HepG2 (cell line): Measurements from ENCODE around the gene NLRP4. TPM values are rescaled to one million over a fixed set of nuclear protein-coding genes. Genes with fewer than 3 reads are reported as not detected.

Experiments
- ATAC-seq: fragments of 200-7000 bp; cut with Tn5 transposase; 3 replicates; pipeline ENCODE4 v1.9.1; 2020; ENCODE audit warnings: mild to moderate bottlenecking, moderate library complexity
- BruUV-seq: library from RNA; stranded (reverse); fragments of 400-500 nt; replicated peaks from 2 replicates; lab custom pipeline; 2021; lab: Mats Ljungman, UMichigan
- CTCF ChIA-PET: fragments of 300-600 bp; formaldehyde crosslinking; extraction: SDS; loops from one replicate; lab custom pipeline; 2021; ENCODE audit warnings: low total read pairs, inconsistent platforms, low intra/inter-chr PET ratio; lab: Yijun Ruan, JAX
- POLR2A ChIA-PET: fragments of 350-600 bp; sonication (Branson Sonifier 250); formaldehyde crosslinking; loops from one replicate; lab custom pipeline; 2020; ENCODE audit warnings: antibody characterized with exemption, inconsistent platforms; lab: Yijun Ruan, JAX
- DNase-seq: peaks from one replicate; pipeline ENCODE4 v3.0.0-alpha.2; 2015; ENCODE audit warnings: low spot score
- FAIRE-seq: peaks from 3 replicates; lab custom pipeline; 2011; peaks lifted over from hg19 to GRCh38; lab: Jason Lieb, UNC
- H2AFZ ChIP-seq: one replicate; pipeline ENCODE4 v1.6.1; 2011; ENCODE audit warnings: low read length, inconsistent platforms
- H3K27ac ChIP-seq: fragments of 300-600 bp; 3 replicates; pipeline ENCODE4 v1.8.0; 2011; ENCODE audit warnings: mixed run types, mild to moderate bottlenecking, mixed read lengths, low read length, inconsistent platforms; ENCODE audit not compliant: insufficient read depth; ENCODE audit errors: extremely low read length
- H3K27me3 ChIP-seq, 2 experiments: fragments of 200-600 bp in 1 of 2; 2 replicates in 1 of 2; 3 replicates in 1 of 2; pipeline versions ENCODE4 v1.6.0 to v1.8.0; 2011; ENCODE audit warnings: low read length in 2 of 2, mild to moderate bottlenecking in 2 of 2, moderate library complexity in 2 of 2, inconsistent platforms in 1 of 2; ENCODE audit not compliant: insufficient read depth in 2 of 2, control insufficient read depth in 1 of 2
- H3K36me3 ChIP-seq, 2 experiments: fragments of 200-600 bp in 1 of 2; replicated peaks in 1 of 2; 2 replicates in 1 of 2; 3 replicates in 1 of 2; pipeline versions ENCODE4 v1.5.1 to v1.8.0; 2011; ENCODE audit warnings: low read length in 2 of 2, inconsistent platforms in 1 of 2; ENCODE audit not compliant: insufficient read depth in 2 of 2, control insufficient read depth in 1 of 2
- H3K4me1 ChIP-seq: 2 replicates; pipeline ENCODE4 v1.5.1; 2012; ENCODE audit warnings: low read length, inconsistent platforms; ENCODE audit not compliant: insufficient read depth
- H3K4me2 ChIP-seq: 2 replicates; pipeline ENCODE4 v1.6.0; 2011; ENCODE audit warnings: low read depth, low read length, inconsistent platforms
- H3K4me3 ChIP-seq, 3 experiments: fragments of 200-600 bp in 1 of 3; sonication (generic), shearing (Covaris generic) in 1 of 3; replicated peaks in 1 of 3; 2 replicates each; pipeline ENCODE4 v1.5.1; 2011 to 2016; ENCODE audit warnings: low read length in 3 of 3, inconsistent platforms in 2 of 3, low read depth in 2 of 3, mild to moderate bottlenecking in 2 of 3, control low read depth in 1 of 3, mixed read lengths in 1 of 3; ENCODE audit not compliant: insufficient read depth in 1 of 3
- H3K79me2 ChIP-seq: one replicate; pipeline ENCODE4 v1.6.1; 2011; ENCODE audit warnings: low read length, inconsistent platforms; ENCODE audit not compliant: insufficient read depth
- H3K9ac ChIP-seq: 2 replicates; pipeline ENCODE4 v1.6.0; 2011; ENCODE audit warnings: mild to moderate bottlenecking, low read depth, low read length, inconsistent platforms; ENCODE audit not compliant: insufficient read depth
- H3K9me3 ChIP-seq: 2 replicates; pipeline ENCODE4 v1.5.1; 2012; ENCODE audit warnings: mild to moderate bottlenecking, low read length
- H4K20me1 ChIP-seq: 2 replicates; pipeline ENCODE4 v1.6.0; 2011; ENCODE audit warnings: inconsistent platforms, mild to moderate bottlenecking, low read length, moderate library complexity; ENCODE audit not compliant: insufficient read depth
- MAFG ChIP-seq: sonication (generic); formaldehyde crosslinking; IDR thresholded peaks from 2 replicates; pipeline ENCODE4 v1.5.1; 2020; ENCODE audit warnings: mild to moderate bottlenecking, missing genetic modification reagents
- NFE2L1 ChIP-seq: sonication (generic); formaldehyde crosslinking; IDR thresholded peaks from 2 replicates; pipeline ENCODE4 v1.4.0; 2020; ENCODE audit warnings: missing genetic modification reagents, mild to moderate bottlenecking, borderline replicate concordance
- ZHX1 ChIP-seq: sonication (generic); formaldehyde crosslinking; IDR thresholded peaks from 2 replicates; pipeline ENCODE4 v1.8.1; 2022; ENCODE audit warnings: low read depth, mild to moderate bottlenecking, missing genetic modification reagents
- ZNF326 ChIP-seq: sonication (generic); formaldehyde crosslinking; IDR thresholded peaks from 2 replicates; pipeline ENCODE4 v1.4.0; 2020; ENCODE audit warnings: missing genetic modification reagents, borderline replicate concordance
- ZNF430 ChIP-seq: sonication (generic); formaldehyde crosslinking; IDR thresholded peaks from 2 replicates; pipeline ENCODE4 v1.9.0; 2021; ENCODE audit warnings: mild to moderate bottlenecking, missing genetic modification reagents
- ZNF574 ChIP-seq: sonication (generic); formaldehyde crosslinking; IDR thresholded peaks from 2 replicates; pipeline ENCODE4 v1.4.0; 2020; ENCODE audit warnings: missing genetic modification reagents
- WGBS: methylation state at CpG from one replicate; pipeline ENCODE4 v1.1.6; 2017; ENCODE audit warnings: low lambda C conversion rate; 5-methylcytosine and 5-hydroxymethylcytosine counted together
- in situ Hi-C: cut with HindIII; loops from 2 replicates; pipeline ENCODE4 v1.10.0; 2017; ENCODE audit warnings: low pct_unique_long_range_greater_than_20kb; ENCODE audit not compliant: extremely low pct_ligation_motif_present
- intact Hi-C: fragments of 100-400 bp; cut with micrococcal nuclease; formaldehyde crosslinking; loops from one replicate; pipeline ENCODE4 v1.10.0; 2022; ENCODE audit not compliant: unreplicated experiment
- polyA plus RNA-seq, 8 experiments: library from polyadenylated mRNA; depleted of rRNA in 3 of 8; stranded (reverse) in 7 of 8; unstranded in 1 of 8; fragments of >200 nt; fragmentation: Illumina TruSeq in 4 of 8; extraction: Trizol in 4 of 8; gene quantifications; 2 replicates each; pipeline versions ENCODE4 v1.2.1 to v1.2.3, GENCODE V29; 2011 to 2016; ENCODE audit warnings: low read depth in 4 of 8, missing spikeins in 1 of 8, mixed read lengths in 1 of 8; ENCODE audit not compliant: insufficient read depth in 1 of 8
- total RNA-seq, 5 experiments: library from RNA; depleted of rRNA; stranded (reverse); fragments of >200 nt; fragmentation: Illumina TruSeq; extraction: Trizol; gene quantifications; 2 replicates each; pipeline ENCODE4 v1.2.3, GENCODE V29; 2016; ENCODE audit warnings: low read depth in 1 of 5

Gene NLRP4
- total and polyA plus RNA-seq, 2 of the 13 experiments (the other 11 are each of a cell fraction or from before 2014, with no cell fraction given) = not detected

GRCh38 chr19:55831846-55832245, 4.5 kb upstream of the NLRP4 start, which contains the start of gene NLRP11 (continued):
- TF ChIP-seq ZNF574 (CRISPR knock-in tag) (no peak), NFE2L1 (no peak)

GRCh38 chr19:55832676-55833075, 3.7 kb upstream of the NLRP4 start:
- H3K27ac ChIP-seq = no peak overlapping the region
- ChIA-PET POLR2A (no interaction called here), CTCF (no interaction called here)
- in situ Hi-C loops (no loop called here), intact Hi-C loops (no loop called here)
- ATAC-seq (no peak), FAIRE-seq (no peak), DNase-seq (no peak)
- H2AFZ ChIP-seq = no peak overlapping the region
- 11% methylated on average over 4 of the region's 4 CpGs for WGBS
- peaks cover 0 to 9% of the 10 kb centered on the region in 2 experiments; a peak in 2 of 5 replicates for H3K27me3 ChIP-seq
- no peaks in the 10 kb centered on the region for H3K9me3 ChIP-seq
- BruUV-seq = no TSS peak
- H3K4me1 ChIP-seq = no peaks in the 10 kb centered on the region
- no peak overlapping the region for H3K4me2 ChIP-seq
- H4K20me1 ChIP-seq = no peaks in the 10 kb centered on the region
- no peak overlapping the region for H3K9ac ChIP-seq
- no peaks in the 10 kb centered on the region for H3K79me2 ChIP-seq
- H3K36me3 ChIP-seq = no peaks in the 10 kb centered on the region
- H3K4me3 ChIP-seq = no peak overlapping the region
- TF ChIP-seq MAFG (CRISPR knock-in tag) = no peak
- no peak for TF ChIP-seq ZNF326 (CRISPR knock-in tag)
- no peak for TF ChIP-seq ZNF430
- TF ChIP-seq ZHX1 = no peak
